Measurements from ENCODE around the gene SOWAHB.

DNA sequence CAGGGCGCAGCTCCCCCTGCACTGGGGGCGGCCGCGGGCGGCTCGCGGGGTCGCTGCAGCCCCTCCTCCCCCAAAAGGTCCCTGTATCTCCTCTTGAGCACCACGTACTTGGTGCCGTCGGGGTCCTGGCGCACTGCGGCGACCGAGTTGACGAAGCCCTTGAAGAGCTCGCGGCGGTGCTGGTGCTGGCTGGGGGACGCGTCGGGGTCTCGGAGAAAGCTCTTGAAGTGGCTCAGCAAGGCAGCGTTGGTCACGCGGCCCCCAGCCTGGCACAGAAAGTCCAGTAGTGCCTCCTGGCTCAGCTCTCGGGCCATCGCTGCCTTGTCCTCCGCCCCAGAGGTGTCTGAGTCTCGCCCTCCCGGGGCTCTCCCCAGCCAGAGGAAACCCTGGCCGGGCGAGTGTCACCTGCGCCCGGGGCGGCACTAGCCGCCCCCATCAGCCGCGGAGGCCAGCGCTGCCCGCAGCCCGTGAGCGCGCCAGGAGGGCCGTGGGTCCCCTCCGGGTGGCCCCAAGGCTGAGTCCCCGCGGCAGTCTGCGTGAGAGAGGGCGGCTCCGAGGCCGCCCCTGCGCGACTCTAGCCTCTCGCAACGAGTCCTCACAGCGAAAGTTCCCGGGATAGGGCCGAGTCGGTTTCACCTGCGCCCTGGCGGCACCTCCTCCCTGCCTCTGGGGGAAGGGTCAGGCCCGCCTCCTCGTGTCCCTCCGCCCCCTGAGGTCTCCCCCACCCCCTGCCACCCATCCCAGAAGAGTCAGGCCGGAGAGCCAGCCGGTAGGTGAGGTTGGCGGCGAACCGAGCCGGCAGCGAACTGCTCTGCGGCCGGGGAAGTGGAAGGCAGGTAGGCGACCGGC, at the start of gene SOWAHB:
- TF ChIP-seq, protein P1, sequence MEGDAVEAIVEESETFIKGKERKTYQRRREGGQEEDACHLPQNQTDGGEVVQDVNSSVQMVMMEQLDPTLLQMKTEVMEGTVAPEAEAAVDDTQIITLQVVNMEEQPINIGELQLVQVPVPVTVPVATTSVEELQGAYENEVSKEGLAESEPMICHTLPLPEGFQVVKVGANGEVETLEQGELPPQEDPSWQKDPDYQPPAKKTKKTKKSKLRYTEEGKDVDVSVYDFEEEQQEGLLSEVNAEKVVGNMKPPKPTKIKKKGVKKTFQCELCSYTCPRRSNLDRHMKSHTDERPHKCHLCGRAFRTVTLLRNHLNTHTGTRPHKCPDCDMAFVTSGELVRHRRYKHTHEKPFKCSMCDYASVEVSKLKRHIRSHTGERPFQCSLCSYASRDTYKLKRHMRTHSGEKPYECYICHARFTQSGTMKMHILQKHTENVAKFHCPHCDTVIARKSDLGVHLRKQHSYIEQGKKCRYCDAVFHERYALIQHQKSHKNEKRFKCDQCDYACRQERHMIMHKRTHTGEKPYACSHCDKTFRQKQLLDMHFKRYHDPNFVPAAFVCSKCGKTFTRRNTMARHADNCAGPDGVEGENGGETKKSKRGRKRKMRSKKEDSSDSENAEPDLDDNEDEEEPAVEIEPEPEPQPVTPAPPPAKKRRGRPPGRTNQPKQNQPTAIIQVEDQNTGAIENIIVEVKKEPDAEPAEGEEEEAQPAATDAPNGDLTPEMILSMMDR (IDR thresholded peaks at IDR 0.05), result no peak
- TF ChIP-seq EZH2 (IDR thresholded peaks at IDR 0.05; ENCODE audit: borderline replicate concordance, insufficient read depth, low read depth, low read length, poor library complexity, severe bottlenecking), result no peak

All from B cell (primary cell).